Stimulated activated CD8-positive, alpha-beta memory T cell treated with anti-CD3 and anti-CD28 coated beads, Interleukin-15, amount 100 ng/mL, for 24 hours (primary cell): ENCODE measurements around the gene TNRC6B.
"Not testable (repeated sequence)": the region's sequence is repeated elsewhere in the genome, so short reads cannot be mapped to it uniquely, and the experiment has no call there.

ENCODE experiments used
- DNase-seq: peaks from one replicate; pipeline ENCODE4 v3.0.0-alpha.2; 2020; ENCODE audit warnings: low read depth

TNRC6B gene

DNA sequence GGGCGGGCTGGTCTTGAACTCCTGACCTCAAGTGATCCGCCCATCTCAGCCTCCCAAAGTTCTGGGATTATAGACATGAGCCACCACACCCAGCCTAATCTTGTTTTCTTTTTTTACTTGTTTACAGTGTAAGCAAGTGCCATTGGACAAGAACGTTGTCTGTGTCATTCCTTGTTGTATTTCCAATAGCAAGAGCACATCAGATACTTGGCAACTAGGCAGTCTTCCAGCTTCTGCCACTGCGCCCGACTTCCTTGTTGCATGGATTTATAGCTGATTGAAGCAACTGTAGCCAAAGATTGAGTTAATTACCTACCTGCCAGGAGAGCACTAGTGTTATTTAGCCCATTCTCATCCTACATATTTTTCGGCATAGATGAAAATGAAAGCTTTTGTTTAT lies 189.6 kb downstream of the TNRC6B start:
- DNase-seq, result no peak

DNA sequence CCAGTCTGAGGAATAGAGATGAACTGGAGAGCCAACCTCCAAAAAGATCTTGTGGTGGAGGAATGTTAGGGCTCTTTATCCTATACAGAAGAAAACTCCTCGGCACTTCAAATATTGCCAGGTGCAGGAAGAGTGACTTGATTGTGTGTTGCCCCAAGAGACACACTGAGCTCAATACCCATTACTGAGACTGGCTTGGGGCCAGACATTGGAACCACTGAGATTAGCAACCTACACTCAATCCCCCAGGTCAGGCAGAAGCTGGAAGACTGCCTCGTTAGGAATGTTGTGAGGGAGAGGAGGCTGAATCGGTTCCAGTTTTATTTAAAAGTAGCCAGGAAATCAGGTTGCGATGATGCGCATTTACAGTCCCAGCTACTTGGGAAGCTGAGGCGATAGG lies 190.3 kb downstream of the TNRC6B start:
- no peak for DNase-seq

DNA sequence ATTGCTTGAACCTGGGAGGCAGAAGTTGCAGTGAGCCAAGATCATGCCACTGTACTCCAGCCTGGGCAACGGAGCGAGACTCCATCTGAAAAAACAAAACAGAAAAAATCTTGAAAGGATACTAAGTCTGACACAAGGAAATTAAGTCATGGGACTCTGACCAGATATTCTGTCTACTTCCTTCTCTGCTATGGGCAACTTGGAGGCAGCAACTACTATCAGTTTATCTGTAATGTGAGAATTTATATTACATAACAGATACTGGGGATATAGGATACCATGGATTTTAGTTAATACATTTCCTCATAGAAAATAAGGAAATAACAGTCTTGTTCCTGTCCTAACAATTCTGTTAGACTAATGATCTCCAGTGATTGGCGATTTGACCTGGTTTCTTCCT lies 191.1 kb downstream of the TNRC6B start:
- no peak for DNase-seq

DNA sequence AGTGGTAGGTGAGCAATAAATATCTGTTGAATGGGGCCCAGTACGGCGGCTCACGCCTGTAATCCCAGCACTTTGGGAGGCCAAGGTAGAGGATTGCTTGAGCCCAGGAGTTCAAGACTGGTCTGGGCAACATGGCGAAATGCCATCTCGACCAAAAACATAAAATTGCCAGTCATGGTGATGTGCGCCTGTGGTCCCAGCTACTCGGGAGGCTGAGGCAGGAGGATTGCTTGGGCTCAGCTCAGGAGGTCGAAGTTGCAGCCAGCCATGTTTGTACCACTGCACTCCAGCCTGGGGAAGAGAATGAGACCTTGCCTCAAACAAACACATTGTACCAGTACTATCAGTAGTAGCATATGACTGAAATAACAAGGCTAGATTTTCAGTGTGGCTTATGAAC lies 196.8 kb downstream of the TNRC6B start:
- DNase-seq, result no peak

DNA sequence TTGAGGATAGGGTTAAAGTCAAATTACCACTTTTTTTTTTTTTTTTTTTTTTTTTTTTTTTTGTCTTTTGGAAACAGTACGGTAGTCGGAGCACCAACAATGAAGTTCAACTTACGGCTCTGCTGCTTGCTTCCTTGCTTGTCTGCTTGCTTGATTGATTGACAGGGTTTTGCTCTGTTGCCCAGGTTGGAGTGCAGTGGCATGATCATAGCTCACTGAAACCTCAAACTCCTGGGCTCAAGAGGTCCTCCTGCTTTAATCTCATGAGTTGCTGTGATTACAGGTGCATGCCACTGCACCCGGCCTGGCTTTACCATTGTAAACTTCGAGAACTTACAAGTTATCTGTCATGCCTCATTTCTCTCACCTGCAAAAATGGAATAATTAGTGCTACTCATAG lies 198.4 kb downstream of the TNRC6B start:
- DNase-seq, result no peak

DNA sequence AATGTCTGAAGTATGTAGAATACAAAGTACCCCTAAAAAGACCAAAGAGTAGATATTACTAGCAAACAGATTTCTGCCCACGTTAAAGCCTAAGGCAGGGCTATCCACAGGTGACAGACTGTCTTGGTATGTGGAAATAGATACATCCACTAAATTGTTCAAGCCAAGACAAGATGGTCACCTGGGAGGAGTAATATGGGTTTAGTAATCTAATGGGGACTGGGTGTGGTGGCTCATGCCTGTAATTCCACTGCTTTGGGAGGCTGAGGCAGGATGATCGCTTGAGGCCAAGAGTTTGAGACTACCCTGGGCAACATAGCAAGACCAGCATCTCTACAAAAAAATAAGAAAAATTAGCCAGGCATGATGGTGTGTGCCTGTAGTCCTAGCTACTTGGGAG lies 200.2 kb downstream of the TNRC6B start:
- no peak for DNase-seq

DNA sequence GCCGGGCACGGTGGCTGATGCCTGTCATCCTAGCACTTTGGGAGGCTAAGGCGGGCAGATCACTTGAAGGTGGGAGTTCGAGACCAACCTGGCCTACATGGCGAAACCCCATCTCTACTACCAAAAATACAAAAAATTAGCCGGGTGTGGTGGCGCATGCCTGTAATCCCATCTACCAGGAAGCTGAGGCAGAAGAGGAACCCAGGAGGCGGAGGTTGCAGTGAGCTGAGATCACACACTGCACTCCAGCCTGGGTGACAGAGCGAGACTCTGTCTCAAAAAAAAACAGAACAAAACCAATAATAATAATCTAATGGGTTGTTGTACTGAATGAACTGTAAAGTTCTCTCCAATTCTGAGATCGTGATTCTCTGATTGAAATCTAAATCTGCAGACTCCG lies 200.7 kb downstream of the TNRC6B start:
- DNase-seq, result not testable (repeated sequence)

DNA sequence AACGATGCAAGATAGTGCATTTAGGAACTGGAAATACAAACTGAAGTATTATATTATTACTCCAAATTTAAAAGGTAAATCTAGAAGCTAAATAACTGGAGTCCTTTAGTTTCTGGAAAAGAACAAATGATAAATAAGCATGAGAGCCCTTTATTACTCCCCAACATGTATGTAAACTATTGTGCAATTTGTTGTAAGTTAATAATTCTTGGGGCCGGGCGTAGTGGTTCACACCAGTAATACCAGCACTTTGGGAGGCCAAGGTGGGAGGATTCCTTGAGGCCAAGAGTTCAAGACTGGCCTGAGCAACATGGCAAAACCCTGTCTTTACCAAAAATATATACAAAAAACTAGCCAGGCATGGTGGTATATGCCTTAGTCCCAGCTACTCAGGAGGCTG lies 203.7 kb downstream of the TNRC6B start:
- DNase-seq, result no peak

DNA sequence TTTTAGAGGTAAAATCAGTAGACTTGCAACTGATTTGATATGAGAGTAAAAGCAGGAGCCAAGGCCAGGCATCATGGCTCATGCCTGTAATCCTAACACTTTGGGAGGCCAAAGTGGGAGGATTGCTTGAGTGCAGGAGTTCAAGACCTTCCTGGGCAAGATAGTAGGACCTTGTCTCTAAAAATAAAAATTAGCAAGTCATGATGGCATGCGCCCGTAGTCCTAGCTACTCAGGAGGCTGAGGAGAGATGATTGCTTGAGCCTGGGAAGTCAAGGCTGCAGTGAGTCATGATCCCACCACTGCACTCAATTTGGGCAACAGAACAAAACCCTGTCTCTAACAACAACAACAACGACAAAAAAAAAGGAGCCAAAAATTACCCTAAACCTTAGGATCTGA lies 206.2 kb downstream of the TNRC6B start:
- DNase-seq, result no peak

DNA sequence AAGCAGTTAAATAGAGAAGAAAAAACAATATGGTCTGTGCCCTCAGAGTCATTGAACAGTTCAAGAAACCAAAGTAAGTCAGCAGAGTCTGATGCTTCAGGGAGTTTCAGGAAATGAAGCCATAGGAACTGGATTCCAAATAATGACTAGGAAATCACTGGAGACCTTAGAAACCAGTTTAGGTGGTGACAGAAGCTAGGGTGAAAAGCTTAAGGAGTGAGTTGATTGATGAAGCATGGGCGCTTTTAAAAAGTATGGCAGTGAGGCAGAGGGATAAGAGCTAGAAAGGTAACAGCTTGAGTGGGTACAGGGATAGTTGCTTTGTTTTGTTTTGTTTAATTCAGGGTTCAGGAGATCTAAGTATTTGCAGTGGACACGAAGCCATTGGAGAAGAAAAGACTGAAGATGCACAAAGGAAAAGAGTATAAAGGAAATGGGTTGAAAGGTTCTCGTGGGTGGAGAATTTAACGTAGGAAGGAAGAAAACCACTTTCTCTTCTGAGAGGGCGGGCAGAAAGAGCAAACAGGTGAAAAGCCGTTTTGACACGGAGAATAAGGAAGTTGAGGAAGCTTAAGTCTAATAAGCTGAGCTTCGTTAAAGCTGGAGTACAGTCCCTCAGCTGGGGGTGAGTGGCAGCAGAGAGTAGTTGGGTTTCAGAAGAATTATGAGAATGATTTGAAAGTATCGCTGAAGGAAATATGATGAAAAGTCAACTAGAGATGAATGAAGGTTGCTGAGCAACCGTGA lies 207.5 kb downstream of the TNRC6B start:
- DNase-seq, result no peak
